HepG2 (cell line): ENCODE data around the gene MYO5B. TPM values are rescaled to one million over a fixed set of nuclear protein-coding genes. Genes with fewer than 3 reads are reported as not detected.

Experiments used
- AHDC1 ChIP-seq: sonication (generic); formaldehyde crosslinking; IDR thresholded peaks from 2 replicates; pipeline ENCODE4 v1.5.1; 2020; ENCODE audit warnings: mild to moderate bottlenecking, missing genetic modification reagents, borderline replicate concordance
- microRNA-seq: library from miRNA; unstranded; fragments of <30 nt; microRNA quantifications from one replicate; pipeline ENCODE4, GENCODE V29; 2020
- polyA plus RNA-seq, 8 experiments: library from polyadenylated mRNA; depleted of rRNA in 3 of 8; stranded (reverse) in 7 of 8; unstranded in 1 of 8; fragments of >200 nt; fragmentation: Illumina TruSeq in 4 of 8; extraction: Trizol in 4 of 8; gene quantifications; 2 replicates each; pipeline versions ENCODE4 v1.2.1 to v1.2.3, GENCODE V29; 2011 to 2016; ENCODE audit warnings: low read depth in 4 of 8, missing spikeins in 1 of 8, mixed read lengths in 1 of 8; ENCODE audit not compliant: insufficient read depth in 1 of 8
- small RNA-seq, 3 experiments: library from RNA; depleted of rRNA; stranded (forward); fragments of <200 nt; gene quantifications; one replicate each; pipeline ENCODE3, GENCODE V24; 2012; ENCODE audit warnings: low read depth in 2 of 3, low replicate concordance in 1 of 3; ENCODE audit not compliant: insufficient read length in 3 of 3, insufficient read depth in 2 of 3
- total RNA-seq, 5 experiments: library from RNA; depleted of rRNA; stranded (reverse); fragments of >200 nt; fragmentation: Illumina TruSeq; extraction: Trizol; gene quantifications; 2 replicates each; pipeline ENCODE4 v1.2.3, GENCODE V29; 2016; ENCODE audit warnings: low read depth in 1 of 5
- TF ChIP-seq, protein P1 (sequence below): sonication (generic); formaldehyde crosslinking; IDR thresholded peaks from 2 replicates; pipeline ENCODE4 v1.4.0; 2020; ENCODE audit warnings: mild to moderate bottlenecking, missing genetic modification reagents

Gene MYO5B
- total and polyA plus RNA-seq, 2 of the 13 experiments (the other 11 are each of a cell fraction or from before 2014, with no cell fraction given), result 13.1 to 24.0 TPM

- TF ChIP-seq AHDC1 (CRISPR knock-in tag), result no peak
- TF ChIP-seq, protein P1, sequence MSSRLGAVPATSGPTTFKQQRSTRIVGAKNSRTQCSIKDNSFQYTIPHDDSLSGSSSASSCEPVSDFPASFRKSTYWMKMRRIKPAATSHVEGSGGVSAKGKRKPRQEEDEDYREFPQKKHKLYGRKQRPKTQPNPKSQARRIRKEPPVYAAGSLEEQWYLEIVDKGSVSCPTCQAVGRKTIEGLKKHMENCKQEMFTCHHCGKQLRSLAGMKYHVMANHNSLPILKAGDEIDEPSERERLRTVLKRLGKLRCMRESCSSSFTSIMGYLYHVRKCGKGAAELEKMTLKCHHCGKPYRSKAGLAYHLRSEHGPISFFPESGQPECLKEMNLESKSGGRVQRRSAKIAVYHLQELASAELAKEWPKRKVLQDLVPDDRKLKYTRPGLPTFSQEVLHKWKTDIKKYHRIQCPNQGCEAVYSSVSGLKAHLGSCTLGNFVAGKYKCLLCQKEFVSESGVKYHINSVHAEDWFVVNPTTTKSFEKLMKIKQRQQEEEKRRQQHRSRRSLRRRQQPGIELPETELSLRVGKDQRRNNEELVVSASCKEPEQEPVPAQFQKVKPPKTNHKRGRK, result no peak
Observed at GRCh38 chr18:49778826-49779465, 416.0 kb downstream of the MYO5B start (continued).

Small RNA genes lying within 50 kb of the gene (microRNA-seq; reads per million reads assigned to microRNA genes)
- gene MIR4320, result not detected

Small RNA genes lying within 50 kb of the gene (small RNA-seq; reads per million reads assigned to genes)
- 0 reads per million in 3 experiments for gene RF00019
- gene RF00283, result 0 reads per million in 3 experiments
- gene RN7SL310P, result 0 reads per million in 3 experiments
- 0 reads per million in 3 experiments for gene RNA5SP457
- 0 reads per million in 3 experiments for gene SCARNA17

Other genes starting within 250 kb of the MYO5B start
- gene CFAP53, start 71.3 kb upstream of the MYO5B start, total RNA-seq (2016; rRNA removed; fragmentation: Illumina TruSeq; extraction: Trizol), result 0.07 TPM in 1 of 2 replicates, not detected in the other
- gene CFAP53, start 71.3 kb upstream of the MYO5B start, polyA plus RNA-seq (2011; rRNA removed), result 0.05 TPM in 2 replicates
- gene MBD1, start 86.4 kb upstream of the MYO5B start, total RNA-seq (2016; rRNA removed; fragmentation: Illumina TruSeq; extraction: Trizol), result 15.2 and 25.5 TPM in 2 replicates
- gene MBD1, start 86.4 kb upstream of the MYO5B start, polyA plus RNA-seq (2011; rRNA removed), result 28.6 and 31.3 TPM in 2 replicates
- 29.8 and 32.9 TPM in 2 replicates for gene CXXC1, start 92.5 kb upstream of the MYO5B start, total RNA-seq (2016; rRNA removed; fragmentation: Illumina TruSeq; extraction: Trizol)
- gene CXXC1, start 92.5 kb upstream of the MYO5B start, polyA plus RNA-seq (2011; rRNA removed), result 39.0 and 39.8 TPM in 2 replicates
- 21.3 and 28.3 TPM in 2 replicates for gene SKA1, start 179.9 kb upstream of the MYO5B start, total RNA-seq (2016; rRNA removed; fragmentation: Illumina TruSeq; extraction: Trizol)
- gene SKA1, start 179.9 kb upstream of the MYO5B start, polyA plus RNA-seq (2011; rRNA removed), result 3.8 and 5.3 TPM in 2 replicates